A172 (cell line): Measurements from ENCODE around the gene PI16. TPM values are rescaled to one million over a fixed set of nuclear protein-coding genes. Genes with fewer than 3 reads are reported as not detected.
"Not testable (repeated sequence)": the region's sequence is repeated elsewhere in the genome, so short reads cannot be mapped to it uniquely, and the experiment has no call there.

Experiments used
- DNase-seq: peaks from one replicate; pipeline ENCODE4 v3.0.0-alpha.2; 2015; ENCODE audit warnings: low spot score
- total RNA-seq: library from RNA; depleted of rRNA; stranded (reverse); fragments of >200 nt; shearing (Covaris generic); gene quantifications from 2 replicates; pipeline ENCODE4 v1.2.3, GENCODE V29; 2014

Gene PI16
- total RNA-seq, 1 experiment from 2014 or later: 0.74 TPM

DNA sequence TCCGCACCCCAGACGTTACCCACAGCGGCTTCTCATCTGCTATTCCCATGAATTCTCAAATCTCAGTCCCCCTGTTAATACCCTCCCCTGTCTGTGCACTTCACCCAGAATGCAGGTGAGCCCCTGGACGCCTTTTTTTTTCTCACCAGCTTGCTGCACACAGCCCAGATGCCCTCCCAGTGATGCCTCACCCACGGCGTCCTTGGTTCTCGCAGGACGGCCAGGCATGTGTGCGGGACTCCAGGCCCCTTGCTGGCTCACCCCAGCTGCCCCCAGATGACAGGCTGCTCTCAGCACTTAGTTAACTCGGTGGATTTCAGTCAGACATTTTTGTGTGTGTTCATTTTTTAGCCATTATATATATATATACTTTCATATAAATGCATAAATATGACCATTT, 25.4 kb upstream of the PI16 start:
- DNase-seq: no peak

DNA sequence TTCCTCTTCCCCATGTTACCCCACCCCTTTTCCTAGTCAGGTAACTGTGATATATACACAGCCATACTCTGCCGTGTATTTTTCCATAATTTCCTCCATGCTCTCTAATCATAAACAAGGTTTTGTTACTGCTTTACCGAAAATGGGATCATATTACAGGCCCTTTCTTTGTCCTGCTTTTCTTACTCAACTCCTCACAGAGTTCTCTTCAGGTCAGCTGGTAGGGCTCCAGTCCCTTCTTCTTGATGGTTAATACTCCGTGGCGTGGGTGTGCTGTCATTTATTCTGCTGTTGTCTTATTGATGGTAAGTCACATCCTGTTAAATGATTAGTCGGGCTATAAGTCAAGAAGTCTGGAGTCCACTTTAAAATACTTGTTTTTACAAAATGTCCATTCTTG, 24.9 kb upstream of the PI16 start:
- DNase-seq: no peak

DNA sequence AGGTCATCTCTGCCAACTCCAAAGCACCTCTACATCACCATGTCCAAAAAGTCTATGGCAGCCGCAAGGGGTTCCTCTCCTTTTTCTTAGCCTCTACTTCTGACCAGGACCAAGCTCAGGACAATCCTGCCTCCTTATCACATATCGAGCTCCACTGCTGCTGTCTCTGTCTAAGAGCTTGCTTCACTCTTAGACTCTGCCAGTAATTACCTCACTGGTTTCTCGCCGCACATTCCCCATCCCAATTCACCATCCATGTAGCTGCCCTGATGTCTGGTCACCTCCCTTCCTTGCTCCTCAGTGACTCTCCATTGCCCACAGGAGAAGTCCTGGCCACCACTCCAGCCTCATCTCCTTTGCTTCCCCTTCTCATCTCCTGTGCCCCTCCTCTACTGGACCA, 24.1 kb upstream of the PI16 start:
- DNase-seq: no peak

DNA sequence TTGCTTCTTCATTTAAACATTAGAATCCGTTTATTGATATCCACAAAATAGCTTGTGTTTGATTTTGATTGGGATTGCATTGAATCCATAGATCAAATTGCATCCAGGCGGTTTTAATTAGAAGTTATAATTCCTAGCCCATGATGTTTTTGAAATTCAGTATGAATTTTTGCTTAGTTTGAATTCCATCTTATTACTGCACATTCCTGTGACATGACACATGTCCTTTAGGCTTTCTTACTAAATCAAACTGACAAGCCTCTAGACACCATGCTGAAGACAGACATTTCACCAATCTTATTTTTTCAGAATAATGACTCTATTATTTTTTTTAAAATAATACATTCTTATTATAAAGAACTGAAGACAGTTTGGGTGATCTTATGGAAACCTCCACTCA, 21.4 kb upstream of the PI16 start:
- DNase-seq: peak; percentile 22

DNA sequence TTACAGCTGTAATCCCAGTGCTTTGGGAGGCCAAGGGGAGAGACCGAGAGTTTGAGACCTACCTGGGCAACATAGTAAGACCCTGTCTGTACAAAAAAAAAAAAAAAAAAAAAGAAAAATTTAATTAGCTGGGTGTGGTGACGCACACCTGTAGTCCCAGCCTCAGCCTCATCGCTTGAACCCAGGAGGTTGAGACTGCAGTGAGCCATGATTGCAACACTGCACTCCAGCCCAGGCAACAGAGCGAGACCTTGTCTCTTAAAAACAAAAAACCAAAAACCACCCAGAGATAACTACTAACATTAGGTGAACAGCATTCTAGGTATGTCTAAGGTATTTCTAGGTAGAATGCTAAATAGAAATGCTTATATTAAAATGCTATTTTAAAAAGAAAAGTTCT, 21.0 kb upstream of the PI16 start:
- no peak for DNase-seq

DNA sequence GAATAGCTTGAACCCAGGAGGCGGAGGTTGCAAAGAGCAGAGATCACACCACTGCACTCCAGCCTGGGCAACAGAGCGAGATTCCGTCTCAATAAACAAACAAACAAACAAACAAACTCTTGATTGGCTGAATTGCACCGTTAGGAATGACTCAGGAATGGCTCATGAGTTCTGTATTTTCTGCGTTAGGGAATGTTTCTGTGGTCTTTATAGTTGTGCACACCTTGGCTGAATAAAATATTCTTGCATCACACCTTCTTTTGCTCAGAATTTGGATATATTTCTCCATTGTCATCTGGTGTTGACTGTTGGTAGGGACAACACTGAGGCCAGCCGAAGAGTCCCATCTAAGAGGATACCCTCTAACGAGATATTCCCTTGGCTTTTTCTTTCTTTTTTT, 19.6 kb upstream of the PI16 start:
- DNase-seq: no peak

DNA sequence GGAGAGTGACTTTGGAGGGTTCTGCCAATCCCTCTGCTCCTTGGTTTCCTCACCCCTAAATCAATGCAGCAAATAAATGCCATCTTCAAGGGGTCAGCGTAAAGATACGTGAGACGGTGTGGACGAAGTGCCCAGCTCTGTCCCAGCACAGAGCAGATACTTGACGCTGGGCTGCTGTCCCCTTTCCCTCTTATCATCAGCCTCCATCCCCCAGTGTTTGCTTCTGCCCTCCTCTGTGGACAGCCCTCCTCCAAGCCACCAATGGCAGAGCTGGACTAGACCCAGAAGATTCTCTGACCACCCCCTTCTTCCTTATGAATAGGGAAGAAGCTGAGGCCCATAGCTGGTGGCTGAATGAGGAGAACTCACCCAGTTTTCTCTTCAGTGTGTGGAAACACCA, 17.7 kb upstream of the PI16 start:
- no peak for DNase-seq

DNA sequence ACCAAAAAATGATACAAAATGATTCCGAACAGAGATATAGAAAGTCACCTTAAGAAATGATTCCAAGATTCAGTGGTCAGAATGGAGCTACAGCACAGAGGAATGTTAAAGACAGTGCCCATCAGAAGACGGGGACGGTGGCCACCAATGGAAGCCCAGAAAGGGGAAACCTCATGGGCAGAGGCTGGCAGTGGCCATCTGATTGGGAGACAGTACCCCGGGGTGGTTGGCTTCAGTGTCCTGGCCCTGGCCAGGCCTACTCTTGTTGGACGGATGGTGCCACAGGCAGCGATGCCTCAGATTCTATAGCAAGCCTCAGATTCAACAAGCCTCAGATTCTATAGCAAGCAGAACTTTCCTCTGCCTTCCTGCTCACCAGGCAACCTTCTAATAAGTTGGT, 16.6 kb upstream of the PI16 start:
- no peak for DNase-seq

DNA sequence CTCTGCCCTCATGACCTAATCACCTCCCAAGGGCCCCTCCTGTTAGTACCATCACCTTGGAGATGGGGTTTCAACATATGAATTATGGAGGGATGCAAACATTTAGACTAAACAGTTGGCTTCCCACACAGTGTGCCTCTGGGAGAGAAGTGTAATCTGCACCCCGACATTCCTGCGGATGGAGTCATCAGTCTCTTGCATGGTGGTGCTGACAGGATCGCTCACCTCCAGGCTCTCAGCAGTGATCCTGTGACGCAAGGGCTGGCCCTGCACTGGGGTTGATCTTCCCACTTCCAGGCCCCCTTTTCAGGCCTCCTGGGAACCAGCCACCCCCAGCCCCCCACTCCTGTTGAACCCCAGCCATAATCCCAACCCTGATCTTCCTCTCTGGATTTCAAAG, 16.0 kb upstream of the PI16 start:
- DNase-seq: peak; percentile 79

DNA sequence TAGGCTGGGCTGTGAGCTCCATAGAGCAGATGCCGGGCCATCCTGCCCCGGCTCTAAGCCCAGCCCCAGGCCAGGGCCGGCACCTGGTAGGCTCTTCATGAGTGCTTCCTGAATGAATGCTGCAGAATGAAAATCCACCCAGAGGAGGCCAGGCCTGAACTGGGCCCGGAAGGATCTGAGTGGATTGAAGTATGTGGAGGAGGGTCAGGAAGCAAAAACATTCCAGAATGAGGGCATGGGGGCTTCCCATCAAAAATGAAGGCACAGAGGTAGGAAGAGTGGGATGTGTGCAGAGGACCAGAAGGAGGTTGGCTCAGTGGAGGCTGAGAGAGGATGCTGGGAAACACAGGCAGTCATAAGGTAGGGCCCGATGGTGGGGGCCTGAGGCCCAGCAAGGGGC, 15.5 kb upstream of the PI16 start:
- DNase-seq: not testable (repeated sequence)

DNA sequence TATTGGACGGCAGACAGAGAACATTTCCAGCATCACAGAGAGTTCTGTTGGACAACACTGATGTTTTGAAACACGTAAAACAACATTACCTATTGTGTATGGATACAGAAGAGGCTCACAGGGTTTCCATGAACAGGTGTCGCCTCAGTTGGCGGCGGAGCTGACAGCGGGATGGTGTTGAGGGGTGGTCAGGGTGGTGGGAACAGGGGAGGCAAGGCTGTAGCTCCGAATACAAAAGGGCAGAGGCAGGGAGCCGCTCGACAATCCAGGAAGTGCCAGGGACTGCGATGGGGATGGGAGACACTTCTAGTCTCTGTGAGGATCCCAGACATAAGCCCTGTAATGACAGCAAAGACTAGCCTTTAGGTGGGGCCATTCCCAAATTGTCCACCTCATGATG, 14.5 kb upstream of the PI16 start:
- no peak for DNase-seq

DNA sequence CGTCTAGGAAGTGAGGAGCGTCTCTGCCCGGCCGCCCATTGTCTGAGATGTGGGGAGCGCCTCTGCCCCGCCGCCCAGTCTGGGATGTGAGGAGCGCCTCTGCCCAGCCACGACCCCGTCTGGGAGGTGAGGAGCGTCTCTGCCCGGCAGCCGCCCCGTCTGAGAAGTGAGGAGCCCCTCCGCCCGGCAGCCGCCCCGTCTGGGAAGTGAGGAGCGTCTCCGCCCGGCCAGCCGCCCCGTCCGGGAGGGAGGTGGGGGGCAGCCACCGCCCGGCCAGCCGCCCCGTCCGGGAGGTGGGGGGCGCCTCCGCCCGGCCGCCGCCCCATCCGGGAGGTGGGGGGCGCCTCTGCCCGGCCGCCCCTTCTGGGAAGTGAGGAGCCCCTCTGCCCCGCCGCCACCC, 13.0 kb upstream of the PI16 start:
- DNase-seq: not testable (repeated sequence)

DNA sequence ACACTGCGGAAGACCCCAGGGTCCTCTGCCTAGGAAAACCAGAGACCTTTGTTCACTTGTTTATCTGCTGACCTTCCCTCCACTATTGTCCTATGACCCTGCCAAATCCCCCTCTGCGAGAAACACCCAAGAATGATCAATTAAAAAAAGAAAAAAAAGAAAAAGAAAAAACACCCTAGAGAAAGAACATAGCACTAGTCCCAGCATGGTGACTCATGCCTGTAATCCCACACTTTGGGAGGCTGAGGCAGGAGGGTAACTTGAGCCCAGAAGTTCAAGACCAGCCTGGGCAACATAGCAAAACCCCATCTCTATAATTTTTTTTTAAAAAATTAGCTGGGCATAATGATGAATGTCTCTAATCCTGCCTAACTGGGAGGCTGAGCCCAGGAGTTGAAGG, 12.2 kb upstream of the PI16 start:
- DNase-seq: not testable (repeated sequence)

DNA sequence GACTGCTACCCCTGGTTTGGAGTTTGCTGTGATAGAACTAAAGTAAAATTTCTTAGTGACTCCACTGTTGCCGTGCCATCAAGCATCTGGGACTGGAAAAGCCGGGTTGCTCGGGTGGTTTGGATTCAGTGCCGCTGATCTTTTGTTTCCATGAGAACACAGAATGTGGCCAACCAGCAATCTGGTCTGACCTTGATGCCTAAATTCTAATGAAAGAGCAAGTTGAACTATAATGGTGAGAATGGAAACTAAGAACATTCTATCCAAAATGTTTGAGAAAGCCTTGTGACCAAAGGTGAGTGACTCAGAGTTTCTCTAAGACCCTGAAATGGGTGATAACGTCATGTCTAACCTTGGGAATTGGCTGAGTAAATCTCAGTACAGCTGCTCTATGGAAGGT, 9.9 kb upstream of the PI16 start:
- DNase-seq: no peak

DNA sequence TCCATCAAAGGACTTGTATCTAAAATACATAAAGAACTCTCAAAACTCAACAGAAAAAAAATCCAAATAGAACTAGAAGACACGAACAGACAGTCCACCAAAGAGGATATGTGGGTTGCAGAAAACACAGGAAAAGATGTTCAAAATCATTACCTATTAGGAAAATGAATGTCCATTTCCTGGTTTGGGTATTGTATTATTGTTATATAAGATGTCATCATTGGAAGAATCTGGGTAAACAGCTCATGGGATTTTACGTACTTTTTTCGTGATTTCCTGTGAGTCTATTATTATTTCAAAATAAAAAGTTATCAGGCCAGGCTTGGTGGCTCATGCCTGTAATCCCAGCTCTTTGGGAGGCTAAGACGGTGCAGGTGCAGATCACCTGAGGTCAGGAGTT, 9.2 kb upstream of the PI16 start:
- no peak for DNase-seq

DNA sequence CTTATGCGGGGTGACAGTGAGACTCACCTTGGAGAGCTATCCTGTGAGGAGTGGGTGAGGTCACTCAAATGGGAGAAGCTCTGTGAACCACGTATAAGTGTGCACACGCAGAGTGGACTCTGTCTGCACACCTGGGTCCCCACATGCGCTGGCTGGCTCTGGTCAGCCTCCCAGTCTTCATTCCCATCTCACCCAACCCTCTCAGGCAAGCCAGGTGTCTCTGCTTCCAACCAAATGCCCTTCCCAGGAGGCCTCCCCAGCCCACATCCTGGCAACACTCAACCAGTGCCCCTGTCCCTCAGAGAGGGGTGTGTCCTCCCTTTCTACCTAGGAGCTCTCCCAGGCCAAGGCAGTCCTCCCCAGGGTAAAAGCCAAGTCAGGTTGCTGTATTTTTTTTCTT, 8.0 kb upstream of the PI16 start:
- no peak for DNase-seq

DNA sequence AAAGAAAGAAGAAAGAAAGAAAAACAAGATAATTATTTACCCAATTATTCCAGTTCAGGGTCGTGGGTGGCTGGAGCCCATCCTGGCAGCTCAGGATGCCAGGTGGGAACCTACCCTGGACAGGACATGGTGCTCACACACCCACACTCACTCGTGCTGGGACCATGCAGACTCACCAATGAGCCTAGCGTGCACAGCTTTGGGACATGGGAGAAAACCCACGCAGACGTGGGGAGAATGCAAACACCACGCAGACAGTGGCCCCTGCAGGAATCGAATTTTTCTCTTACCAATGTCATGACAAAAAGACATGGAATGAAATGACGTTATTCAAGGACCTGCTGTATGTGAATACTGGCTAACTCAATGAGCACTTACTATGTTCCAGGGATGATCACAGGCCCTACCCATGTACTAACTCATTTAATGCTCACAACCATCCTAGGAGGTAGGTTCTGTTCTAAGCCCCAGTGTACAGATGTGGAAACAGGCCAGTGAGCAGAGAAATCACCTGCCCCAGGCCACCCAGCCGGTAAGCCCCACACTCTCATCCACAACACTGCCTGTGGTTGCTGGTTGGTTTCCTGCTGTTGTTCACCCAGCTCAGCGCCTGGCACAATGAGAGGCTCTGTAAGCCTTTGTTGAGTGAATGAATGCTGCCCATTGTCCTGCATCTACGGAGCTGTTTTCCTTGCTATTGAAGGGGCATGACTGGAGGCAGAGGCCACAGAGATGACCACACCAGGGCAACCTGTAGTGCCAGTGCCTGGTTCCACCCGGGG, 6.8 kb upstream of the PI16 start:
- no peak for DNase-seq

DNA sequence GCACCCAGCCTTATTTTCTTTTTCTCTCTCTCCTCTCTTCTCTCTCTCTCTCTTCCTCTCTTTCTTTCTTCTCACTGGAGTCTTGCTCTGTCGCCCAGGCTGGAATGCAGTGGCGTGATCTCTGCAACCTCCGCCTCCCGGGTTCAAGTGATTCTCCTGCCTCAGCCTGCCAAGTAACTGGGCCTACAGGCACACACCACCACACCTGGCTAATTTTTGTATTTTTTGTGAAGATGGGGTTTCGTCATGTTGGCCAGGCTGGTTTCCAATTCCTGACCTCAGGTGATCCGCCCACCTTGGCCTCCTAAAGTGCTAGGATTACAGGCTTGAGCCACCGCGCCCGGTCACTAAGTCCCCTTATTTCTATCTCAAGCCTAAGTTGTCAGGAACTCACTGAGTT, 5.5 kb upstream of the PI16 start:
- not testable (repeated sequence) for DNase-seq

DNA sequence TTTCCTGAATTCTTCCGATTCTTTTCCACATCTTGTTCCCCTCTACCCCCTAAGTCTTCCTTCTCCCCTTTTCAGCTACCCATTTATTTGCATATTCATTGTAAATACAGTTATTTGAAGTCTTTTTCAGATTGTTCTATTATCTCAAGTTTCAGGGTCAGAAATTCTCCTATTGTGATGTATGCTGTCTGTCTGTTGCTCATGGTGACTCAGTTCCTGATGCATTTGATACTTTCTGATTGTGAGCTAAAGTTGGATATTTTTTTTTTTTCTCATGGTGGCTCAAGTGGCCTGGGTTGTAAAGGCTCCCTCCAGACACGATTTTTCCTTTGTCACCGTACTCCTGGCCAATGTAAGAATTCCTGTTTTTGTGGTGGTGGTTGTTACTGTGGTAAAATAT, 4.9 kb upstream of the PI16 start:
- peak; percentile 25 for DNase-seq

DNA sequence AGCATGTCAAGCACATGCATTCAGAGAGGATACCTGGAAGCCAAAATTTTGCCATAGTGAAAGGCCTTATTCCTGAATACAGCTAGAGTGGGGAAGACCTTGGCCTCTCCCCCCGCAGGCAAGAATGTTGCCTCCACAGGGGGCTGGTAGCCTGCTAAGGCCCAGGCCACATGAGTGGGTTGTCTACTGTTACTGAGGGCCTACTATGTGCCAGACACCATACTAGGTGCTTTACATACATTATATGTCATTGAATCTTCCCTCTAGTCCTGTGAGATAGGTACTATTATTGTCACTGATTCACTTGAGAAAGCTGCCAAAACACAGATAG, 642 bp upstream of the PI16 start:
- DNase-seq: no peak

DNA sequence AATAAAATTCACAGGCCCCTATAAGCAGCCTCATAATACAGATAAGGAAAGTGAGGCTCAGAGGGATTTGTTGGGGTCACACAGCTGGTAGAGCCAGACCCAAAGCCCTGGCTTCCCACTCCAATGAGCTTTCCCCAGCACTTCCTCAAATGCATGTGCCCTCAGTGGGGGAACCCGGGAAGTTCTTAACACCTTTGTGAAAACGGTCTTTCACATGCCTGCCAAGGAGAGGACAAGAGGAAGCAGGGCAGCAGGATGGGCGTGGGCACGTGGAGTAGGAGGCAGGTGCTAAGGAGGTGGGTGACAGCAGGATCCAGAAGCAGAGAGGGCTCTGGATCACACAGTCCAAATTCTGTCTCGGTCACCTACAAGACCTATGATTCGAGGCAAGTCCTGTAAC, 598 bp downstream of the PI16 start:
- no peak for DNase-seq

DNA sequence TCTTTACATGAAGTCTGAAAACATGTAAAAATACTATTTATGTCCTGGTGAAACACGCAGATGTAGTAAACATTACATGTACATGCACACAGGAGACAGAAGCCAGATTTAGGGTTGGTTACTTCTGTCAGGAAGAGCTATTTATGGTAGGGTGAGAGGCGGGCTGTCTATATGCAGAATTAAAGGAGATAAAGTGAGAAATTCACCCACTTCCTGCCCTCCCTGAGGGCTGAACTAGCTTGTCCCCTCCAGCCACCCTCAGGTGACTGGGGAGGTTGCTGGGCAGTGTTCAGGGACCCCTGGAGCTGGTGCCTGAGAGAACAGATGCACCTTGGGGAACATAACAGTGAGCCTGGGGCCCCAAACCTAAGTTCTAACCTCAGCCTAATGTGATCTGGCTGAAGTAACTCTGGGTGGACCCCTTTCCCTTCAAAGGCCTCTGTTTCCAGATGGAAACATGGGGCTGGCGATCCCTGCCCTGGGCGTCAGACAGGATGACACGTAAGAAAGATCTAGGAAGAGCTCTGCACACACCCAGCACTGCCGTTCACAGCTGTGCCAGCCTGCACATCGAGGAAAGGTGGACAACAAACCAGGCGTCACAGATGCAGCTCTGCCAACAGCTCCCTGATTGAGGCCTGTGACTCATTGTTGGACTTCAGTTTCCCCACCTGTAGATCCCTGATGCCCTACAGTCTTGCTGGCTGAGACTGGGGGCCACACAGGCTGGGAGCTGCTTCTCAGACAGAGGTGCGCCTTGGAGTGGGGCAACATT, 1.3 kb downstream of the PI16 start:
- peak; percentile 57 for DNase-seq

DNA sequence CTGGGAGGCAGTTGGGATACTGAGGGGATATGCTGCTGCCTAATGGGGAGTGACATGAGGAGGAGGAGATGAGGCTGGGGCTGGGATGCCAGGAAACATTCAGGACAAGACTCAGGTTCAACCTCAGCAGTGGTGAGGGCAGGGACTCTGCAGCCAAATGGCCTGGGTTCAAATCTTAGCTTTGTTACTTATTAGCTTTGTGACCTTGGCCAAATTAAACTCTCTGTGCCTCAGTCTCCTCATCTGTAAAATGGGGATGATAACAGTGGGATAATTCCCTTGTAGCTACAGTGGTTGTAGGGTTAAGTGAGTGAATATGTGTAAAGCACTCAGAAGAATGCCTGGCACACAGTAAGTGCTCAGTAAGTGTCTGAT, 1.9 kb downstream of the PI16 start:
- DNase-seq: no peak

DNA sequence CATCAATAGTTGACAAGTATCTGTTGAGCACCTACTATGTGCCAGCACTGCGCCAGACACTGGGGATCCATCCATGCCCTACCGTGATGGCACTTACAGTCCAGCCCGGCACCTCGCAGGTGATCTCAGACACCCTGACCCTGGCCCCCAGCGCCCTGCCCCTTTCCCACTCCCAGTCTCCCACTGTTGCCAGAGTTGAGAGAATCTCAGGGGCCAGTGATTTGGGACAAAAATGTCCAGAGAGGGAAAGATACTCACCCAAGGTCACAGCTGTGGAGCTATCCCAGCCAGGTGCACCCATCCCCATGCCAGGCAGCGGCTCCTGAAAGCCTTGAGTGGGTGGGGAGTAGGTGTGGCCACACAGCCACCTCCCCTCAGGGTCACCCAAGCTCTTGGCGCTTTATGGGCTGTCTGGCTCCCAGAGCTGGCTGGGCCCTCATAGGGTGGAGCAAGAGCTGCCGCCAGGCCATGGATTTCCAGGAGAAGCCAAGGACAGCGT, 3.3 kb downstream of the PI16 start:
- DNase-seq: no peak
